ENCODE results near the gene EMC1.
"Not testable (repeated sequence)": the region's sequence is repeated elsewhere in the genome, so short reads cannot be mapped to it uniquely, and the experiment has no call there.

The EMC1 gene

GRCh38 chr1:19283891-19284290 is 32.6 kb upstream of the EMC1 start:
- Histone ChIP-seq H3K4me1 (ENCODE audit: control insufficient read depth, insufficient read depth, low read length) (no peaks in the 10 kb centered on the region), H3K27me3 (ENCODE audit: control insufficient read depth, insufficient read depth, low read length) (peaks cover 4% of the 10 kb centered on the region; the same call in 1 of the 2 replicates), H3K9me3 (ENCODE audit: control insufficient read depth, insufficient read depth, low read length) (no peaks in the 10 kb centered on the region), H3K36me3 (ENCODE audit: control insufficient read depth, insufficient read depth, low read length) (no peaks in the 10 kb centered on the region), H3K4me3 (ENCODE audit: low read length) (no peak overlapping the region), H3K27ac (ENCODE audit: low read length) (no peak overlapping the region)
- WGBS (ENCODE audit: insufficient coverage, insufficient read length) = no CpG with 5 or more reads among the region's 9 CpGs
- DNase-seq (ENCODE audit: low read depth, low spot score) = no peak

DNA sequence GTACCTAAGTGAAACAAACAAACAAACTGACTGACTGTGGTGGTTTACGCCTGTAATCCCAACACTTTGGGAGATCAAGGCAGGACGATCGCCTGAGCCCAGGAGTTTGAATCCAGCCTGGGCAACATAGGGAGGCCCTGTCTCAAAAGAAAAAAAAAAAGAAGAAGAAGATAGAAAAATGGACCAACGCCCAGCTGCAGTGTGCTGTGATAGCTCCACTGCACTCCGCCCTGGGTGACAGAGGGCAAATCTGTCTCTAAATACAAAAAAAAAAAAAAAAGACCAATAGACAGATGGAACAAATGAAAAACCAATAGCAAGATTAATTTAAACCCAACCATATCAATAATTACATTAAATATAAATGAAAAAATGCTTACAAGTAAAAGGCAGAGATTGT is 23.3 kb upstream of the EMC1 start:
- H3K27me3 ChIP-seq (ENCODE audit: control insufficient read depth, insufficient read depth, low read length) = peaks cover 15% of the 10 kb centered on the region; the same call in 1 of the 2 replicates
- H3K4me1 ChIP-seq (ENCODE audit: control insufficient read depth, insufficient read depth, low read length) = peaks cover 2% of the 10 kb centered on the region; the same call in 1 of the 2 replicates
- no CpG with 5 or more reads among the region's 5 CpGs for WGBS (ENCODE audit: insufficient coverage, insufficient read length)
- H3K36me3 ChIP-seq (ENCODE audit: control insufficient read depth, insufficient read depth, low read length) = no peaks in the 10 kb centered on the region
- H3K4me3 ChIP-seq (ENCODE audit: low read length) = no peak overlapping the region
- no peak for DNase-seq (ENCODE audit: low read depth, low spot score)
- H3K27ac ChIP-seq (ENCODE audit: low read length) = no peak overlapping the region
- no peaks in the 10 kb centered on the region for H3K9me3 ChIP-seq (ENCODE audit: control insufficient read depth, insufficient read depth, low read length)

GRCh38 chr1:19273844-19274531 is 22.7 kb upstream of the EMC1 start:
- Histone ChIP-seq H3K27me3 (ENCODE audit: control insufficient read depth, insufficient read depth, low read length) (peaks cover 15% of the 10 kb centered on the region; the same call in 1 of the 2 replicates), H3K4me3 (ENCODE audit: low read length) (peak overlapping the region; percentile 30; the same call in 1 of the 2 replicates)
- not testable (repeated sequence) for H3K27ac ChIP-seq (ENCODE audit: low read length); H3K36me3 ChIP-seq (ENCODE audit: control insufficient read depth, insufficient read depth, low read length); H3K9me3 ChIP-seq (ENCODE audit: control insufficient read depth, insufficient read depth, low read length); H3K4me1 ChIP-seq (ENCODE audit: control insufficient read depth, insufficient read depth, low read length); DNase-seq (ENCODE audit: low read depth, low spot score)
- WGBS (ENCODE audit: insufficient coverage, insufficient read length) = no CpG with 5 or more reads among the region's 66 CpGs

DNA sequence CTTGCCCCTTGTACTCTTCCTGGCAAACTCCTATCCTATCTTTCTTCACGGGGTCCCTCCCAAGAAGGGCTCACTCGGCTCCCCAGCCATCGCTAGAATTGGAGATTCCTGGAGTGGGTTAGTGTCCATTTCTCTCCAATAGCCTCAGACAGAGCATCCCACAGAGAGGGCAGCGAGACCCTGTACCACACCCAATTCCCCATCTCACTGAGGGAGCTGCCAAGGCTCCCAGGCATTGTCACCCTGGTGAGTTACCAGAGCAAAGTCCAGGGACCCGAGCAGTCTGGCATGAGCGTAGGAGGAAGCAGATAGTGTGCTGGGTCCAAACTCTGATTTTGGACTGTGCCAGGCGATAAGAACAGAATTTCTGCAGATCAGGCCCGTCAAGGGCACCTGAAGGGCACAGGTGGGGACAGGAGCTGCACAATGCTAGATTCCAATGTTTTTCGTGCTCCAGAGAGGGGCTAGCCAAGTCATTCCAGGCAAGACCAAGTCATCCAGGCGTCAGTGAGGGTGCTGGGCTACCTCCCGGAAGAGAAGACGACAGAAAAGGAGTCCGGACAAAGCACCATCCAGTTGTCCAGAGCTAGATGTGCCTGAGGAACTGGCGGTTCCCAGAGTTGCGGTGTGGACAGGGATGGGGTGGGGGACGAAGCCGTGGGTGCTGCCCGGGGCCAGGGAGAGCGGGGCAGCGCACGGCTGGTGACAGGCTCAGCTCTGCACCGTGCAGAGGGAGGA is 22.0 kb upstream of the EMC1 start:
- no peaks in the 10 kb centered on the region for H3K36me3 ChIP-seq (ENCODE audit: control insufficient read depth, insufficient read depth, low read length)
- no CpG with 5 or more reads among the region's 22 CpGs for WGBS (ENCODE audit: insufficient coverage, insufficient read length)
- peaks cover 15% of the 10 kb centered on the region; the same call in 1 of the 2 replicates for H3K27me3 ChIP-seq (ENCODE audit: control insufficient read depth, insufficient read depth, low read length)
- peaks cover 2% of the 10 kb centered on the region; the same call in 1 of the 2 replicates for H3K4me1 ChIP-seq (ENCODE audit: control insufficient read depth, insufficient read depth, low read length)
- no peak overlapping the region for H3K27ac ChIP-seq (ENCODE audit: low read length)
- 0 out of 2 replicates have a peak overlapping the region, but pooled peaks have one; percentile 1 for H3K4me3 ChIP-seq (ENCODE audit: low read length)
- no peaks in the 10 kb centered on the region for H3K9me3 ChIP-seq (ENCODE audit: control insufficient read depth, insufficient read depth, low read length)
- no peak for DNase-seq (ENCODE audit: low read depth, low spot score)

GRCh38 chr1:19272064-19272463 is 20.7 kb upstream of the EMC1 start:
- peaks cover 2% of the 10 kb centered on the region; the same call in 1 of the 2 replicates for H3K4me1 ChIP-seq (ENCODE audit: control insufficient read depth, insufficient read depth, low read length)
- peaks cover 15% of the 10 kb centered on the region; the same call in 1 of the 2 replicates for H3K27me3 ChIP-seq (ENCODE audit: control insufficient read depth, insufficient read depth, low read length)
- H3K36me3 ChIP-seq (ENCODE audit: control insufficient read depth, insufficient read depth, low read length) = no peaks in the 10 kb centered on the region
- no peak for DNase-seq (ENCODE audit: low read depth, low spot score)
- H3K9me3 ChIP-seq (ENCODE audit: control insufficient read depth, insufficient read depth, low read length) = no peaks in the 10 kb centered on the region
- H3K4me3 ChIP-seq (ENCODE audit: low read length) = no peak overlapping the region
- no peak overlapping the region for H3K27ac ChIP-seq (ENCODE audit: low read length)

GRCh38 chr1:19270343-19270730 is 19.0 kb upstream of the EMC1 start:
- not testable (repeated sequence) for H3K27ac ChIP-seq (ENCODE audit: low read length)

DNA sequence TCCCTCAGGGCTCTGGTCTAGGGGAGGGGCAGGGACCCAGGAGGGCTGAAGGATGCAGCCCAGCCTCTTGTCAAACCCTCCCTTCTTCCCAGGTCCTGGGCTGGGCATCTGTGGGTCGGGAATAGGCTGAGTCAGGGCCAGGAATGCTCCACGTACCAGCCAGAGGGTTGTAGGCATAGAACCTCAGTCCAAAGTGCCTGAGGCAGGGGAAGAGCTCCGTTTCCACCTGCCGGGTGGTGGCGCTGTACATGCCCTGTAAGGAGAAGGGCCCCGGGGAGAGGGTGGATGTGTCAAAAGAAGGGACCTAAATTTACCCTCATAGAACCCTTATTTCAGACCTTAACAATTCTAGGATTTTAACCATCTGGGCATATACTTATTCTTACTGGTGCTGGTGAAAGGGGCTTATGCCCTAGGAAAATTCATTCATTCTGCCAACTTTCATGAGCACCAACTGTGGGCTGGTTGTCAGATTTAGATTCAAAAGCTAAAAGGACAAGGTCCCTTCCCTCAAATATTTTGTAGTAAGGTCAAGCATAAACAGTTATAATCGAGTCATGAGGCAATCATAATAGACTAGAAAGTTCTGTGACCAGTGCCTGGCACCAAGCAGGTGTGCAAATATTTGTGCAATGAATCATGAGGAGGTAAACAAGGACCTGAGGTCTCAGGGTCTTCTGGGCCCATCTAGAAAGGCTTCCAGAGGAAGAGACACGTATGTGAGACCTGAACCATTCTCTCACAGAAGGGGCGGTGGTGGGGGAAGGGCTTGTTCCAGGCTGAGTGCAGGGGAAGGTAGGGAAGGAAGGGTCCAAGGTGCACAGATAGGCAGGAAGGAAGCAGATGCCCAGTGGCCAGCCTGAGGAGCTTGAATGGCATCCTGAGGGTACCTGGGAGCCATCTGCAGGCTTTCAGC is 18.4 kb upstream of the EMC1 start:
- H3K9me3 ChIP-seq (ENCODE audit: control insufficient read depth, insufficient read depth, low read length); H3K36me3 ChIP-seq (ENCODE audit: control insufficient read depth, insufficient read depth, low read length); DNase-seq (ENCODE audit: low read depth, low spot score); H3K4me3 ChIP-seq (ENCODE audit: low read length); H3K27ac ChIP-seq (ENCODE audit: low read length); H3K4me1 ChIP-seq (ENCODE audit: control insufficient read depth, insufficient read depth, low read length): not testable (repeated sequence)
- WGBS (ENCODE audit: insufficient coverage, insufficient read length) = no CpG with 5 or more reads among the region's 9 CpGs
- H3K27me3 ChIP-seq (ENCODE audit: control insufficient read depth, insufficient read depth, low read length) = peaks cover 15% of the 10 kb centered on the region; the same call in 1 of the 2 replicates

More at GRCh38 chr1:19270343-19270730, 19.0 kb upstream of the EMC1 start:
- not testable (repeated sequence) for DNase-seq (ENCODE audit: low read depth, low spot score); H3K4me1 ChIP-seq (ENCODE audit: control insufficient read depth, insufficient read depth, low read length); H3K4me3 ChIP-seq (ENCODE audit: low read length); H3K9me3 ChIP-seq (ENCODE audit: control insufficient read depth, insufficient read depth, low read length); H3K36me3 ChIP-seq (ENCODE audit: control insufficient read depth, insufficient read depth, low read length)
- H3K27me3 ChIP-seq (ENCODE audit: control insufficient read depth, insufficient read depth, low read length) = peaks cover 15% of the 10 kb centered on the region; the same call in 1 of the 2 replicates
- no CpG with 5 or more reads among the region's 6 CpGs for WGBS (ENCODE audit: insufficient coverage, insufficient read length)

DNA sequence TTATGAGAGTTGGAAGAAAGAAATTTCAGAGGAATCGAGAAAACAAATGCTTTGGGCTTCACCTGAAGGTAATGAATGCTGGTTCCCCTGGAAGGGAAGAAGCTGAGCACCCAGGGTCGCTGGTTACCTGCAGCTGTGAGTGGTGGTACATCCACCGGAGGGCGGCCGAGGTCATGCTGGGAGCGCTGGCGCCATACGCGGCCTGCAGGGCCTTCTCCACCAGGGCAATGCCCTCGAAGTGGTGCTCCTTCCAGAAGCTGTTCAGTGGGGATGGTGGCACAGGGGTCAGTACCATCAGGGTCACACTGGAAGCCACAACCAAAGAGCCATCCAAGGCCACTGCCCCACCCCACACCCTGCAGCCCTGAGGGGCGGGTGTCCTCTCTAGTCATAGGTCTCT is 17.1 kb upstream of the EMC1 start:
- Histone ChIP-seq H3K4me1 (ENCODE audit: control insufficient read depth, insufficient read depth, low read length) (no peaks in the 10 kb centered on the region), H3K9me3 (ENCODE audit: control insufficient read depth, insufficient read depth, low read length) (no peaks in the 10 kb centered on the region), H3K27ac (ENCODE audit: low read length) (no peak overlapping the region), H3K27me3 (ENCODE audit: control insufficient read depth, insufficient read depth, low read length) (peaks cover 6% of the 10 kb centered on the region; the same call in 1 of the 2 replicates), H3K4me3 (ENCODE audit: low read length) (no peak overlapping the region), H3K36me3 (ENCODE audit: control insufficient read depth, insufficient read depth, low read length) (no peaks in the 10 kb centered on the region)
- DNase-seq (ENCODE audit: low read depth, low spot score) = no peak
- WGBS (ENCODE audit: insufficient coverage, insufficient read length) = no CpG with 5 or more reads among the region's 11 CpGs

GRCh38 chr1:19262744-19263143 is 11.4 kb upstream of the EMC1 start:
- no peaks in the 10 kb centered on the region for H3K4me1 ChIP-seq (ENCODE audit: control insufficient read depth, insufficient read depth, low read length)

DNA sequence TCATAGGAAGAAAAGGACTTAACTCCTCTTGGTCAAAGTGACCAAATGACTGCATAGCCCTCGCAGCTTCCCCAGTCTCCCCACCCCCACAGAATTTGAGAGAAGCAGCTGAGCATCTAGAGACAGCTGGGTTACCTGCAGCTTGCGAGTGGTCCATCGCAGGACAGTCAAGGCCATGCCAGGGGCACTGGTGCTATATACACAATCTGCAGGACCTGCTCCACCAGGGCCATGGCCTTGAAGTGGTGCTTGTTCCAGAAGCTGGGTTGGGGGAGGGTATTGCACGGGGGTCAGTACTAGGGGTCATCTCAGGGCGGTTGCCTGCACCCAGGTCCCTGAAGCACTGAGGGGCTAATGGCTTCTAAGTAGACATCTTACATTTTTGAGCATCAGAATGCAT is 10.7 kb upstream of the EMC1 start:
- Histone ChIP-seq H3K4me3 (ENCODE audit: low read length) (no peak overlapping the region), H3K4me1 (ENCODE audit: control insufficient read depth, insufficient read depth, low read length) (no peaks in the 10 kb centered on the region), H3K27ac (ENCODE audit: low read length) (no peak overlapping the region), H3K9me3 (ENCODE audit: control insufficient read depth, insufficient read depth, low read length) (no peaks in the 10 kb centered on the region), H3K36me3 (ENCODE audit: control insufficient read depth, insufficient read depth, low read length) (peaks cover 18% of the 10 kb centered on the region; the same call in 1 of the 2 replicates), H3K27me3 (ENCODE audit: control insufficient read depth, insufficient read depth, low read length) (no peaks in the 10 kb centered on the region)
- DNase-seq (ENCODE audit: low read depth, low spot score) = no peak
- WGBS (ENCODE audit: insufficient coverage, insufficient read length) = no CpG with 5 or more reads among the region's 5 CpGs

More at GRCh38 chr1:19262744-19263143, 11.4 kb upstream of the EMC1 start:
- Histone ChIP-seq H3K9me3 (ENCODE audit: control insufficient read depth, insufficient read depth, low read length) (no peaks in the 10 kb centered on the region), H3K36me3 (ENCODE audit: control insufficient read depth, insufficient read depth, low read length) (peaks cover 11% of the 10 kb centered on the region; the same call in 1 of the 2 replicates), H3K27ac (ENCODE audit: low read length) (no peak overlapping the region), H3K4me3 (ENCODE audit: low read length) (no peak overlapping the region), H3K27me3 (ENCODE audit: control insufficient read depth, insufficient read depth, low read length) (no peaks in the 10 kb centered on the region)
- no peak for DNase-seq (ENCODE audit: low read depth, low spot score)
- WGBS (ENCODE audit: insufficient coverage, insufficient read length) = no CpG with 5 or more reads among the region's 5 CpGs
